NOMO-1 treated with DMSO at 0.1 percent for 48 hours (cell line): ENCODE measurements around the gene DENND5B.
"Not testable (repeated sequence)": the region's sequence is repeated elsewhere in the genome, so short reads cannot be mapped to it uniquely, and the experiment has no call there.

Experiments used
- DNase-seq: peaks from one replicate; lab custom pipeline; 2025; ENCODE audit not compliant: unreplicated experiment; lab: John Stamatoyannopoulos, UW

Gene DENND5B

GRCh38 chr12:31476437-31476836 lies 114.5 kb downstream of the DENND5B start:
- DNase-seq, result no peak

DNA sequence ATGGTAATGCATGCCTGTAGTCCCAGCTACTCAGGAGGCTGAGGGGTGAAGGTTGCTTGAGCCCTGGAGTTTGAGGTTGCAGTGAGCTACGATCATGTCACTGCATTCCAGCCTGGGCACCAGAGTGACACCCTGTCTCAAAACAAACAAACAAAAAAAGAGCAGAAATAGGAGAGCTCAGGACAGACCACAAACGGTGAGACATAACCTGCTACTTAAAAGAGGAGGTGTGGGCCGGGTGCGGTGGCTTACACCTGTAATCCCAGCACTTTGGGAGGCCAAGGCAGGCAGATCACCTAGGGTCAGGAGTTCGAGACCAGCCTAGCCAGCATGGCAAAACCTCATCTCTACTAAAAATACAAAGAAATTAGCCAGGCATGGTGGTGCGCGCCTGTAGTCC lies 115.3 kb downstream of the DENND5B start:
- DNase-seq, result not testable (repeated sequence)

- DNase-seq, result no peak
These were observed 116.2 kb downstream of the DENND5B start for GRCh38 chr12:31474751-31475150.

GRCh38 chr12:31471823-31472222 lies 119.1 kb downstream of the DENND5B start:
- no peak for DNase-seq

- DNase-seq, result no peak
These were observed 119.9 kb downstream of the DENND5B start for GRCh38 chr12:31471051-31471450.

GRCh38 chr12:31470459-31470858 lies 120.5 kb downstream of the DENND5B start:
- no peak for DNase-seq

- DNase-seq, result no peak
These were observed 124.2 kb downstream of the DENND5B start for GRCh38 chr12:31466768-31467167.

DNA sequence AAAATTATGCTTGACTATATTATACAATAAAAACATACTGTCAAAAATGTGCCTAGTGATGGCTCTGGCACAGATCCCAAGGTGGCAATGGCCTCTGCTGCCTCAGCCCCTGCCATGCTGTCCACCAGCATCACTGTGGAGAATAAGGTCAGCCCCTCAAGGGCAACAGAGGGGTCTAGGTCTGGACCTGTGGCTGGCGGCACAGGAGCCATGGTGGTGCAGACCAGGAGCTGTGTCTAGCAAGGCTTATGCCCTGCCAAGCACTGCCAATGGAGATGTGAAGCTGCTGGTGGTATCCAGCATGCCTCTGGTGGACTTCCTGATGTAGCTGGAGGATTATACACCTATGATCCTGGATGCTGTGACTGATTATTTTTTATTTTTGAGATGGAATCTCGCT lies 125.9 kb downstream of the DENND5B start:
- no peak for DNase-seq

DNA sequence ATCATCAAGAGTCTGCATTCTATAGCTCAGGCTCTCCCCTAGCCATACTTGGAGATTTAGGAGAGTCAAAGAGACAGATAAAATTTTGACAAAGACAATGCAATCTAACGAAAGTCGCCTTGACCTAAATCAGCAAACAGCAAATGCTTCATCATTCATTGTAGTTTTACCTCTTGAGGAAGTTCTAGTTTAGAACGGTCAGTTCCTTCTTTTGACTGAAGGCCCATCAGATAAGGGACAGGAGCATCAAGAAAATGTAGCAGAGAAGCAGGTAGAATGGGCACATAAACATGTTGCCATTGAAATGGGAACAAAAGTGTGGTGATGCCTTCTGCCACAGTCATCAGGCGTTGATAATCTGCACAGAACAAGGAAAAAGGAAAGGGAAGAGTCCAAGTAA lies 130.9 kb downstream of the DENND5B start:
- DNase-seq, result no peak

DNA sequence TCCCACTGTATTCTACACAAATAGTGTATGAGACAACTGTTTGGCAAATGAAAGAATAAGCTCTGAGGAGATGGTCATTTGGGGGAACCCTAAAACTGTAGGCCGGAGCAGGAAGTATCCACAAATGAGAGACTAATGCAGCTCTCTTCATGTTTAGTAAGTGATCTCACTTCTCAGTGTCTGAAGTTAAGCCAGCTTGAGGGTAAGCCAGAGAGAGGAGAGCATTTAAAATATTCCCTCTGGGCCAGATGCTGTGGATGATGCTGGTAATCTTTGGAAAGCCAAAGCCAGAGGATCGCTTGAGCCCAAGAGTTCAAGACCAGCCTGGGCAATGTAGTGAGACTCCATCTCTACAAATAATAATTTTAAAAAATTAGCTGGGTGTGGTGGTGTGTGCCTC lies 134.4 kb downstream of the DENND5B start:
- DNase-seq, result no peak

DNA sequence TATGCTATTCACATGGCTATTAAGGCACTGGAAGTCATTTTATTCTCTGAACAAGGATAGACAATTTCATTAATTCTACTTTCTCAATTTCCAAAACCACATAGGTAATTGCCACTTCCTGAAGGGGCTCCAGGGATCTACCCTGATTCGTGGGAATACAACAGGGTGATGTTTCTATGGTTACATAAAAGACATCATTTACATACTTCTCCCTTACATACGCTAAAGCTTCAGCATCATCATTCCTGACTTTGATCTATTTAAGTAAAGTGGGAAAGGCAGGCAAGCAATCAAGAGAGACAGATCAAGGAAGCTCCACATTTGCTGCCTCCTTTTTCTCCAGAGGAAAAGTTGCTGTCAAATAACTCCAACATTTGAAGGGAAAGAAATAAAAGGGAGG lies 146.2 kb downstream of the DENND5B start:
- DNase-seq, result no peak

DNA sequence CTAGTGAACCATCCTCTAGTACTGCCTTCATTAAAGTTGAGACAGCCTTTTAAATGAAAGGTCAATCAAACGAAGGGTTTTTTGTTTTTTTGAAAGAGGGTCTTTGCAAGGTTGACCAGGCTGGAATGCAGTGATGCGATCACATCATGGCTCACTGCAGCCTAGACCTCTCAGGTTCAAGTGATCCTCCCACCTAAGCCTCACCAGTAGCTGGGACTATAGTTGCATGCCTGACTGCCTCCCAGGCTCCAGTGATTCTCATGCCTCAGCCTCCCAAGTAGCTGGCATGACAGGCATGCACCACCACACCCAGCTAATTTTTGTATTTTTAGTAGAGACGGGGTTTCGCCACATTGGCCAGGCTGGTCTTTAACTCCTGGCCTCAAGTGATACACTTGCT lies 150.3 kb downstream of the DENND5B start:
- no peak for DNase-seq

- no peak for DNase-seq
These were observed 150.8 kb downstream of the DENND5B start for GRCh38 chr12:31440134-31440533.

DNA sequence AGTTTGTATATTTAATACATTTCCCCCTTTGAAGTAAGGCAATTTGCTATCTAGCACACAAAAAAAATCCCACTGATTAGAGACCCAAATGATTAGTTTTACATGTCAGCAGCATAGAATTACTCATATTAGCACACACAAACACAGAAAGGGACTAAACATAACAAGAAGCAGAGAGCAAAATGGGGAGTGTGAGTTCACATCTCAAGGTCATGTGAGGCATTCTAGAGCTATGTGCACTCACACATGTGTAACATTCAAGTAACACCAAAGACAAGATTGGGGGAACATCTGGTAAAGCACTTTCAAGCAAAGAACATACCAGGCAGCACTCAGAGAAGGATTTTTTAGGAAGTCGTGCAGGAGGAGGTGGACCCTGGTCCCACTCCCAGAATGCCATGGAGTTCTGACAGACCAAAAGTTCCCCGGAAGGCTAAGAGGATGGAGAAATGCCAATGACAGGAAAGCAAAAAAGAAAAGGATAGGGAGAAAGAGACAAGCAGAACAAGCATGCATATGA lies 159.2 kb downstream of the DENND5B start:
- DNase-seq, result no peak

GRCh38 chr12:31423405-31423804 lies 167.5 kb downstream of the DENND5B start:
- no peak for DNase-seq

GRCh38 chr12:31412292-31412801 lies 178.6 kb downstream of the DENND5B start:
- DNase-seq, result no peak

- DNase-seq, result no peak
These were observed 182.2 kb downstream of the DENND5B start for GRCh38 chr12:31408763-31409162.

DNA sequence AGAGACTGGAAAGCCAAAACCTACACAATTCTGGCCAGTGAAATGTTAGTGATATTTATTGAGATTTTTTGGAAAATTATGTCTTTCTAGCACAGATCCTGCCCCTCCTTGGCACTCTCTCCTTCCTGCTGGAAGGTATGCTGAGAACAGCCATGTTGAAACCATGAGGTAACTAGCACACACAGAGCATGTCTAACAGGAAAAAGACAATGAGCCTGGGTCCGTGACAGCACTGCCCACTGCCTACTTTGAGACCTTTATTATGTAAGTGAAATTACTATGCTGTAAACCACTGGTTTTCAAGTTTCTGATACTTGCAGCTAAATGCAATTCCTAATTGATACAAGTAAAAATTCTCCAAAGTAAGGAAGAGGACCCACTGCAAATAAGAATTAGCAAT lies 183.4 kb downstream of the DENND5B start:
- DNase-seq, result no peak

GRCh38 chr12:31406345-31406744 lies 184.6 kb downstream of the DENND5B start:
- DNase-seq, result peak; percentile 51

- no peak for DNase-seq
These were observed 185.9 kb downstream of the DENND5B start for GRCh38 chr12:31405021-31405420.

DNA sequence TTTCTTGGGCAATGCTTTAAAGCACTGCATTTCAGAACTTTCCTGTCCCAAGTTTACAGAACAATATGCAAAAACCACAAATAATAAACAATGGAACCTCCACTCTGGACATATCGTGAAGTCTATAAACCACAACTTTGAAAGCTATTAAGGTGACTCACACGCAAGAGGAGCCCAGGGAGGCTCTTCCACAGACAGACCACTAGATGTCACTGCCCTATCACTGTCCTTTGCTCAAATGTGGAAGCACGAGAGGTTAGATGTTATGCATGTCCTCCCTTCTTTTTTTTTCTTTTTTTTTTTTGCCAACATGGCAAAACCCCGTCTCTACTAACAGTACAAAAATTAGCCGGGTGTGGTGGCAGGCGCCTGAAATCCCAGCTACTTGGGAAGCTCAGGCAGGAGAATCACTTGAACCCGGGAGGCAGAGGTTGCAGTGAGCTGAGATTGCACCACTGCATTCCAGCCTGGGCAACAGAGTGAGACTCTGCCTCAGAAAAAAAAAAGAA lies 187.8 kb downstream of the DENND5B start:
- DNase-seq, result peak; percentile 90

GRCh38 chr12:31393004-31393550 lies 197.9 kb downstream of the DENND5B start:
- no peak for DNase-seq

GRCh38 chr12:31390991-31391390 lies 199.9 kb downstream of the DENND5B start:
- no peak for DNase-seq
